ENCODE results near the gene PDE3B. TPM values are rescaled to one million over a fixed set of nuclear protein-coding genes. Genes with fewer than 3 reads are reported as not detected.

Gene PDE3B
- total and polyA plus RNA-seq, 2 of the 8 experiments (the other 6 are each of a cell fraction or from before 2014, with no cell fraction given) = 2.7 to 10.9 TPM

GRCh38 chr11:14891143-14892035 is 247.8 kb downstream of the PDE3B start (continued):
- TF ChIP-seq RNF2 (IDR thresholded peaks at IDR 0.05; ENCODE audit: borderline replicate concordance, low read depth, low read length, missing control alignments, poor library complexity, severe bottlenecking) (peak; percentile 44), SP1 (IDR thresholded peaks at IDR 0.05; ENCODE audit: low read depth, low read length) (peak; percentile 87), YY1 (IDR thresholded peaks at IDR 0.05; ENCODE audit: low read depth, low read length) (no peak), HDAC2 (IDR thresholded peaks at IDR 0.05; ENCODE audit: borderline replicate concordance in 1 of 2, low read depth in 2 of 2, low read length in 2 of 2) (no peak), RAD21 (IDR thresholded peaks at IDR 0.05 in 1 of 2, conservative IDR thresholded peaks at IDR 0.05 in 1 of 2; ENCODE audit: low read depth in 2 of 2, low read length in 2 of 2) (peak in 1 of 2 experiments; percentile 13; a peak in 1 of 4 replicates), RBBP5 (IDR thresholded peaks at IDR 0.05; ENCODE audit: borderline replicate concordance, low read depth, low read length) (peak; percentile 57; the same call in 1 of the 2 replicates), EGR1 (IDR thresholded peaks at IDR 0.05; ENCODE audit: borderline replicate concordance, low read depth, low read length) (no peak), JUN (IDR thresholded peaks at IDR 0.05; ENCODE audit: low read depth, low read length) (0 out of 2 replicates have a peak, but pooled peaks have one; percentile 15), TAF1 (IDR thresholded peaks at IDR 0.05; ENCODE audit: low read depth, low read length) (peak; percentile 73), CBX8 (IDR thresholded peaks at IDR 0.05; ENCODE audit: borderline replicate concordance, low read depth, low read length) (no peak), ASH2L (IDR thresholded peaks at IDR 0.05; ENCODE audit: low read length) (peak; percentile 69), JUND (IDR thresholded peaks at IDR 0.05; ENCODE audit: low read length) (0 out of 2 replicates have a peak, but pooled peaks have one; percentile 5), SIN3A (conservative IDR thresholded peaks at IDR 0.05 in 1 of 2, IDR thresholded peaks at IDR 0.05 in 1 of 2; ENCODE audit: low read depth in 1 of 2, low read length in 2 of 2) (peak in 1 of 2 experiments; percentile 13; a peak in 1 of 4 replicates), MAFK (IDR thresholded peaks at IDR 0.05; ENCODE audit: low read depth, low read length) (no peak), CHD2 (IDR thresholded peaks at IDR 0.05; ENCODE audit: low read length) (no peak), TBP (IDR thresholded peaks at IDR 0.05; ENCODE audit: low read depth, low read length) (peak; percentile 48; the same call in 1 of the 2 replicates), POLR2AphosphoS5 (IDR thresholded peaks at IDR 0.05; ENCODE audit: low read depth, low read length) (peak; percentile 71; the same call in 1 of the 2 replicates), TCF12 (IDR thresholded peaks at IDR 0.05; ENCODE audit: low read depth, low read length) (no peak), SRF (IDR thresholded peaks at IDR 0.05; ENCODE audit: low read depth, low read length) (no peak)
- TF ChIP-seq, protein P1, sequence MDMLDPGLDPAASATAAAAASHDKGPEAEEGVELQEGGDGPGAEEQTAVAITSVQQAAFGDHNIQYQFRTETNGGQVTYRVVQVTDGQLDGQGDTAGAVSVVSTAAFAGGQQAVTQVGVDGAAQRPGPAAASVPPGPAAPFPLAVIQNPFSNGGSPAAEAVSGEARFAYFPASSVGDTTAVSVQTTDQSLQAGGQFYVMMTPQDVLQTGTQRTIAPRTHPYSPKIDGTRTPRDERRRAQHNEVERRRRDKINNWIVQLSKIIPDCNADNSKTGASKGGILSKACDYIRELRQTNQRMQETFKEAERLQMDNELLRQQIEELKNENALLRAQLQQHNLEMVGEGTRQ (IDR thresholded peaks at IDR 0.05; ENCODE audit: low read length) = peak; percentile 4; the same call in 1 of the 2 replicates
- TF ChIP-seq, protein P2, sequence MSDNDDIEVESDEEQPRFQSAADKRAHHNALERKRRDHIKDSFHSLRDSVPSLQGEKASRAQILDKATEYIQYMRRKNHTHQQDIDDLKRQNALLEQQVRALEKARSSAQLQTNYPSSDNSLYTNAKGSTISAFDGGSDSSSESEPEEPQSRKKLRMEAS (IDR thresholded peaks at IDR 0.05) = peak; percentile 100

Measured in H1 (cell line).